AG09309 (cell line): Measurements from ENCODE around the gene CDHR5.

Source experiments
- DNase-seq: peaks from one replicate; pipeline ENCODE4 v3.0.0-alpha.2; 2010; ENCODE audit warnings: low read depth
- H3K4me3 ChIP-seq: 2 replicates; pipeline ENCODE4 v1.5.1; 2011; ENCODE audit warnings: mild to moderate bottlenecking, low read depth, low read length, moderate library complexity; ENCODE audit not compliant: control insufficient read depth
- CTCF ChIP-seq: IDR thresholded peaks from 2 replicates; pipeline ENCODE4 v1.5.1; 2011; ENCODE audit warnings: mild to moderate bottlenecking, low read depth, low read length, inconsistent platforms; ENCODE audit not compliant: insufficient read depth, control insufficient read depth; ENCODE audit errors: missing control alignments

CDHR5 gene

GRCh38 chr11:609341-609811 is 15.4 kb downstream of the CDHR5 start:
- TF ChIP-seq CTCF = no peak
- H3K4me3 ChIP-seq = no peak overlapping the region
- no peak for DNase-seq

- no peak for TF ChIP-seq CTCF
- no peak overlapping the region for H3K4me3 ChIP-seq
- no peak for DNase-seq
These were observed 15.9 kb downstream of the CDHR5 start for GRCh38 chr11:608791-609251.

GRCh38 chr11:607971-608659 is 16.6 kb downstream of the CDHR5 start:
- no peak overlapping the region for H3K4me3 ChIP-seq
- no peak for TF ChIP-seq CTCF
- DNase-seq = no peak

GRCh38 chr11:607020-607780 is 17.6 kb downstream of the CDHR5 start:
- no peak for TF ChIP-seq CTCF
- DNase-seq = no peak
- no peak overlapping the region for H3K4me3 ChIP-seq

GRCh38 chr11:606245-606644 is 18.5 kb downstream of the CDHR5 start:
- no peak for DNase-seq
- TF ChIP-seq CTCF = no peak
- H3K4me3 ChIP-seq = no peak overlapping the region

- no peak for TF ChIP-seq CTCF
- DNase-seq = no peak
- no peak overlapping the region for H3K4me3 ChIP-seq
These were observed 19.2 kb downstream of the CDHR5 start for GRCh38 chr11:605286-606129.
